ENCODE measurements around the gene TBK1.

Gene TBK1

GRCh38 chr12:64452559-64453329, 824 bp downstream of the TBK1 start:
- no peak for DNase-seq

DNA sequence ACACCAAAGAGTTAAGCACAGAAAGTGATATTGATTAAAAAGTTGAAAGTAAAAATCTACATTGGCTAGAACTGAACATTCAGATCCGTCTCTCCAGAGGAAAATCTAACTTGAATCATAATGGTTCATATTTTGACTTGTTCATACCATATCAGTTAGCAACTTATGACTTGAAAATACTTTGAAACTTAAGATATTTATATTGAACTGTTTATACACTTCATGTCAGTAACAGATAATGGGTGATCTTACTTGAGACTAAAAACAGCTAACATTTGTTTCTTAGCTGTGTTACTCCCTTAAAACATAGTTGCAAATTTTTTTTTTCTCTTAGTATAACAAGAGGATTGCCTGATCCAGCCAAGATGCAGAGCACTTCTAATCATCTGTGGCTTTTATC, 3.6 kb downstream of the TBK1 start:
- no peak for DNase-seq

DNA sequence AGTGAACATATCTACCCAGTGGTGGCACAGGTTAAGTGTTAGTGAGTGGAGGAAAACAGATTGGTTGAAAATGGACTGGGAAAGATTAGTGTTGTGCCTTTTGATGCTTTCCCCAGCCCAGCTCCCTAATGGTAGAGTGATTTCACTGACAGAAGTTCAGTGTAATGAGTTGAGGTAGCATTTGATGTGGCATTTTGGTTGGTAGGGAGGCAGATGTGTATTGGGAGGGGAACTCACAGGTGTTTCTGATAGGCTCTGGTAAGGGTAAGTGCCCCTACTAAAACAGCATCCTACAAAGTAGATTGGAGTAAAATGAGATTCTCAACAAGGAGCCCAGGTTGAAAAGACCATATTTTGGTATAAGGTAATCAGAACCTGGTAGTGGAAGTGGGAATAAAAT, 4.2 kb downstream of the TBK1 start:
- DNase-seq, result no peak

- peak; percentile 23 for DNase-seq
Measured at GRCh38 chr12:64457032-64457431, 5.1 kb downstream of the TBK1 start.

DNA sequence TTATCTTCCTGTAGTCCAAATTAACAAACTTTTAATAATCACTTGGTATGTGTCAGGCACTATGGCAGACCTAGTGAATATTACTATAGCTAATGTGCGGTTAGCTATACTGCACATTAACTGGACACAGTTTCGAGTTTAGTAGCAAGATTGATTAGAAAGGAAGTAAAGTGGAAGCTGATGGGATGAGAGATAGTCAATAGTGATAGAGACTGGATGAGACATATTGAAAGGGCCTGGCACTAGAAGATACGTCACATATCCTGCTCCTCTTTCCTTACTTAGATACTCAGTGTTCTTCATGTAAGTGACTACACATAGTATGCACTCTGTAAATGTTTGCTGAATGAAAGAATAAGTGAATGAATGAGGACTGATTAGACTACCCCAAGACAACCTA, 5.5 kb downstream of the TBK1 start:
- DNase-seq, result no peak

DNA sequence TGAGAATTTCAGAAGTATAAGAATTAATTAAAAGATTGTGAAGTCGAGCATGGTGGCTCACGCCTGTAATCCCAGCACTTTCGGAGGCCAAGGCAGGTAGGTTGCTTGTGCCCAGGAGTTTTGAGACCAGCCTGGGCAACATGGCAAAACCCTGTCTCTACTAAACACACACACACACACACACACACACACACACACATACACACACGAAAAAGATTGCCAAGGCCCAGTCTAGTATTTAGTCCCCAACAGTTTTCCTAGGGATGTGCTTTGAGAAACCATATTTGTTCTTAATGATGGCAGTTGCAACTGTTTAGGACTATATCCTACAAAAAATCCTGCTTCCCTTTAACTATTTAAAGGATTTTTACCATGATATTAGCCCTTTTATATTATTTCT, 6.0 kb downstream of the TBK1 start:
- DNase-seq, result no peak

GRCh38 chr12:64459394-64459891, 7.5 kb downstream of the TBK1 start:
- DNase-seq, result no peak

GRCh38 chr12:64461634-64462414, 9.9 kb downstream of the TBK1 start:
- no peak for DNase-seq

DNA sequence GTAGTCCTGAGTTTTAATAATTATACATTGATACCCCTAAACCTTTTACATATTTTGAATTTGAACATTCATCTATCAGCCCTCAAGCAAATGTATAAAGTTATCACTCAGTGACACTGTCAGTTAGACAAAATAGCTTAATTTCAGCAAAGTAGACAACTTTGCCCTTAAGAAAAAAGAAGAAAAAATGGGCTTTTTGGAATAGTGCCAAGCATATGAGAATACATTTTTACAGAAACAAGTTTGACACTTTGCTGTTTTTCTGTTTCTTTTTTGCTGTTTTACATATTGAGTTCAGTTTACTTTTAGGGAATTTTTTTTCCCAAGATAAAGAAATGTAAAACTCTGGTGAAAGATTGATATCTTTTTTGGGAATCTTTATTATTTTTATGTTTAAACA, 14.3 kb downstream of the TBK1 start:
- no peak for DNase-seq

DNA sequence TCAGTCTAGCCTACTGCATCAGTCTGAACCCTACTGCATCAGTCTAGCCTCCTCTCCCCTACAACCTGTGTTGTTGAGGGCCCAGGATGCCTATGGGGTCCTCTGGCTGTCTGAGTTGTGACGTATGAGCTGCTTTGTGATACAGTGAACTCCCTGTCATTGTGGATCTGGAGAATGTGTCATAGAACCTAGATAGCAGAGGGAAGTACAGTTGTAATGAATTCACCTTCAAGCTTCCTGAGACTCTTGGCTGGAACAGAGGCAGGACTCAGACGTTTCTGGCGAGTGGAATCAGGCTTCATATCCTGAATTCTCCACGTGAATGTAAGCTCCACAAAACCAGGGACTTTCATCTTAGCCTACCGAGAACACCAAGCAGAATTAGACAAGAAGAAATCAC, 17.0 kb downstream of the TBK1 start:
- no peak for DNase-seq

DNA sequence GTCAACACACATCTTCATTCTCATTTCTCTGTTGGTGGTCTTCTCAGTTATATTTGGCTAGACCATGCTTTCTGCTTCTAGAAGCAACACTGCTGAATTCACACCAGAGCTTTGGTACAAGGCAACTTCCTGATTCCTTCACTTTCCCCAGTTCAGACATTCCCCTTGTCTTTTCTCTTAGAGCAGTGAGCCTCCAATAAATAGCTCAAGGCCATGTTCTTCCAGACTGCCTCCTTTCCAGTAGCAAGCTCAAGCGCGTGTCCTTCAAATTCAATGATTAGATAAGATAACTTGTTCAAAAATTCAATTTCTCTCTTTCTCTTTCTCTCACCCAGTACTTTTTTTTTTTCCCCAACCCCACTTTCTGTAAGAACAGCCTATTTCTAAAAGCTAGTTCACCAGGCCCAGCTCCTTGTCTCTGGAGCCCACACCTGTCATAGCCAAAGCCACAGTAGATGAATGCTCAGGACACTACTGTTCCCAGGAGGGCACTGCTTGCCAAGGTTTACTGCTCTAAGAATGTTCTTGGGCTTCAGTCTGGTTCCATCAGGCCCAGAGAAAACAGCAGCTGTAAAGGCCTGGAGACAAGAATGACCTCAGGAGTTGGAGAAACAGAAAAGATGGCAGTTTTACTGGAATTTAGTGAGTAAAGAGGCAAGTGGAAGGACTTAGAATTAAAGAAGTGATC, 17.7 kb downstream of the TBK1 start:
- no peak for DNase-seq

GRCh38 chr12:64470495-64470894, 18.6 kb downstream of the TBK1 start:
- DNase-seq, result no peak

- no peak for DNase-seq
Measured at GRCh38 chr12:64473176-64473575, 21.3 kb downstream of the TBK1 start.

DNA sequence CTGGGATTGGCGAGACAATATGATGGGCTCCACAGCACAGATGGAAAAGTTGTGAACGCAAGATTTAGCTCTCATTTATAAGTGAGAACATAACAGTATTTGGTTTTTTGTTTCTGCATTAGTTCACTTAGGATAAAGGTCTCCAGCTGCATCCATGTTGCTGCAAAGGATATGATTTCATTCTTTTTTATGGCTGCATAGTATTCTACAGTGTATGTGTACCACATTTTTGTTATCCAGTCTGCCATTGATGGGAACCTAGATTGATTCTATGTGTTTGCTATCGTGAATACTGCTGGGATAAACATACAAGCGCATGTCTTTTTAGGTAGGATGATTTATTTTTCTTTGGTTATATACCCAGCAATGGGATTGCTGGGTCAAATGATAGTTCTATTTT, 23.6 kb downstream of the TBK1 start:
- no peak for DNase-seq

DNA sequence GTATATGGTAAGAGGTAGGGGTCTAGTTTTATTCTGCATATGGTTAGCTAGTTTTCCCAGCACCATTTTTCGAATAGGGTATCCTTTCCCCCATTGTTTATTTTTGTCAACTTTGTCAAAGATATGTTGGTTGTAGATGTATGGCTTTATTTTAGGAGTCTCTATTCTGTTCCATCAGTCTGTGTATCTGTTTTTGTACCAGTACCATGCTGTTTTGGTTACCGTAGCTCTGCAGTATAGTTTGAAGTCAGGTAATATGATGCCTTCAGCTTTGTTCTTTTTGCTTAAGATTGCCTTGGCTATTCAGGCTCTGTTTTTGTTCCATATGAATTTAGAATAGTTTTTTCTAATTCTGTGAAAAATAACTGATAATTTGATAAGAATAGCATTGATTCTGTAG, 24.9 kb downstream of the TBK1 start:
- DNase-seq, result no peak

- DNase-seq, result no peak
Measured at GRCh38 chr12:64478661-64479060, 26.7 kb downstream of the TBK1 start.

GRCh38 chr12:64480148-64480547, 28.2 kb downstream of the TBK1 start:
- DNase-seq, result no peak

DNA sequence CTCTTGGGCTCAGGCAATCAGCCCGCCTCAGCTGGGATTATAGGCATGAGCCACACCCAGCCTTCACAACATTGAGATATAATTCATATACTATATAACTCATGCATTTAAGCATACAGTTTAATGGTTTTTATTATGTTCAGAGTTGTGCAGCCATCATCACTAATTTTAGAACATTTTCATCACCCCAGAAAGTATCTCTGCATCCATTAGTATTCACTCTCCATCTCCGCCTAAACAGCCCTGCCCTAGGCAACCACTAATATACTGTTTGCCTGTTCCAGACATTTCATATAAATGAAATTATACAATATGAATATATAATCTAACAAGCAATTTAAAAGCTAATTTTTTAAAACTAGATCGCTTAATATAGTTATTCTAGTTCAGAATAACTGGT, 34.7 kb downstream of the TBK1 start:
- no peak for DNase-seq

GRCh38 chr12:64491718-64492117, 39.8 kb downstream of the TBK1 start:
- DNase-seq, result no peak

GRCh38 chr12:64493513-64493912, 41.6 kb downstream of the TBK1 start:
- DNase-seq, result no peak

GRCh38 chr12:64494998-64495729, 43.2 kb downstream of the TBK1 start:
- DNase-seq, result no peak

- DNase-seq, result no peak
Measured at GRCh38 chr12:64496839-64497400, 45.0 kb downstream of the TBK1 start.

- no peak for DNase-seq
Measured at GRCh38 chr12:64497484-64497883, 45.6 kb downstream of the TBK1 start.

Data from effector CD4-positive, alpha-beta T cell (primary cell).